K562 (cell line): ENCODE results near the gene IQCE. TPM values are rescaled to one million over a fixed set of nuclear protein-coding genes. Genes with fewer than 3 reads are reported as not detected.

Source experiments
- BCL6 ChIP-seq: fragments of 250-450 bp; sonication (Bioruptor Pico); IDR thresholded peaks from 2 replicates; pipeline ENCODE4 v1.4.0; 2020
- BRD4 ChIP-seq: fragments of 200-600 bp; sonication (generic); IDR thresholded peaks from 2 replicates; pipeline ENCODE4 v1.6.1; 2017; ENCODE audit warnings: inconsistent platforms
- CCNT2 ChIP-seq: IDR thresholded peaks from 2 replicates; pipeline ENCODE4 v1.6.1; 2011; ENCODE audit warnings: borderline replicate concordance, low read depth, mild to moderate bottlenecking, moderate library complexity, mixed read lengths, low read length; ENCODE audit not compliant: insufficient read length; ENCODE audit errors: extremely low read depth
- E2F6 ChIP-seq, 2 experiments: IDR thresholded peaks; 2 replicates each; pipeline ENCODE4 v1.6.1; 2011; ENCODE audit warnings: borderline replicate concordance in 1 of 2, control low read depth in 1 of 2, low read depth in 1 of 2, low read length in 1 of 2, mild to moderate bottlenecking in 1 of 2, mixed read lengths in 1 of 2, moderate library complexity in 1 of 2; ENCODE audit not compliant: insufficient read depth in 1 of 2, insufficient read length in 1 of 2, poor library complexity in 1 of 2, severe bottlenecking in 1 of 2; ENCODE audit errors: extremely low read depth in 1 of 2
- HDAC1 ChIP-seq, 2 experiments: fragments of 450-650 bp; IDR thresholded peaks; 2 replicates each; pipeline ENCODE4 v1.6.1; 2016 to 2017; ENCODE audit warnings: inconsistent platforms in 1 of 2, mild to moderate bottlenecking in 1 of 2, moderate library complexity in 1 of 2
- HDGF ChIP-seq: fragments of 450-650 bp; IDR thresholded peaks from 2 replicates; pipeline ENCODE4 v1.6.1; 2016
- IRF9 ChIP-seq: fragments of 450-650 bp; IDR thresholded peaks from 2 replicates; pipeline ENCODE4 v1.6.1; 2016; ENCODE audit warnings: missing biosample characterization, missing genetic modification characterization
- NFE2L1 ChIP-seq: fragments of 450-650 bp; IDR thresholded peaks from 2 replicates; pipeline ENCODE4 v1.6.1; 2016; ENCODE audit warnings: missing genetic modification characterization, low read depth, mild to moderate bottlenecking, missing compliant biosample characterization, moderate library complexity, borderline replicate concordance
- RBM14 ChIP-seq: fragments of 200-400 bp; formaldehyde crosslinking; IDR thresholded peaks from 2 replicates; pipeline ENCODE4 v1.6.1; 2018; ENCODE audit warnings: low read depth, mild to moderate bottlenecking, low read length, moderate library complexity, borderline replicate concordance; ENCODE audit not compliant: insufficient read depth
- SIX5 ChIP-seq, 2 experiments: IDR thresholded peaks; 2 replicates each; pipeline ENCODE4 v1.6.1; 2011; ENCODE audit warnings: low read length in 2 of 2, borderline replicate concordance in 1 of 2, low read depth in 1 of 2, mild to moderate bottlenecking in 1 of 2, moderate library complexity in 1 of 2; ENCODE audit not compliant: insufficient read depth in 1 of 2
- SRSF3 ChIP-seq: fragments of 200-400 bp; formaldehyde crosslinking; IDR thresholded peaks from 2 replicates; pipeline ENCODE4 v1.6.1; 2016; ENCODE audit warnings: mild to moderate bottlenecking, low read length, moderate library complexity; ENCODE audit not compliant: insufficient read depth
- TFAP4 ChIP-seq: sonication (generic); formaldehyde crosslinking; IDR thresholded peaks from 2 replicates; pipeline ENCODE4 v1.8.0; 2022; ENCODE audit warnings: missing genetic modification reagents, mild to moderate bottlenecking, moderate library complexity, borderline replicate concordance
- VEZF1 ChIP-seq: fragments of 200-800 bp; sonication (Bioruptor generic); IDR thresholded peaks from 2 replicates; pipeline ENCODE4 v1.6.1; 2017; ENCODE audit warnings: missing genetic modification characterization, missing compliant biosample characterization
- ZNF175 ChIP-seq: fragments of 200-800 bp; sonication (Bioruptor generic); IDR thresholded peaks from 2 replicates; pipeline ENCODE4 v1.6.1; 2016; ENCODE audit warnings: low read depth, mild to moderate bottlenecking, missing genetic modification characterization, missing compliant biosample characterization
- ZNF311 ChIP-seq: fragments of 250-450 bp; sonication (Bioruptor Pico); IDR thresholded peaks from 2 replicates; pipeline ENCODE4 v1.4.0; 2020; ENCODE audit warnings: mild to moderate bottlenecking, moderate library complexity
- ZNF408 ChIP-seq: fragments of 250-450 bp; sonication (Bioruptor Pico); IDR thresholded peaks from 2 replicates; pipeline ENCODE4 v1.4.0; 2020; ENCODE audit warnings: low read depth, mild to moderate bottlenecking, moderate library complexity
- ZNF592 ChIP-seq: fragments of 450-650 bp; IDR thresholded peaks from 2 replicates; pipeline ENCODE4 v1.6.1; 2017; ENCODE audit warnings: antibody characterized with exemption, mild to moderate bottlenecking
- polyA plus RNA-seq, 8 experiments: library from polyadenylated mRNA; depleted of rRNA in 4 of 8; stranded (reverse) in 5 of 8; unstranded in 3 of 8; fragments of >200 nt; fragmentation: Nextera tagmentation in 2 of 8; fragmentation: Illumina TruSeq in 1 of 8; extraction: Ambion mirVana in 2 of 8; extraction: Trizol in 1 of 8; gene quantifications; 2 replicates each; pipeline versions ENCODE4 v1.2.1 to v1.2.3, GENCODE V29; 2011 to 2014; ENCODE audit warnings: inconsistent platforms in 1 of 8, missing spikeins in 1 of 8
- total RNA-seq, 7 experiments: library from RNA; depleted of rRNA in 6 of 7; stranded (reverse); fragments of >200 nt in 6 of 7; fragmentation: Illumina TruSeq in 2 of 7; extraction: Trizol in 2 of 7; gene quantifications; 2 replicates each; pipeline versions ENCODE4 v1.2.1 to v1.2.3, GENCODE V29; 2011 to 2021; ENCODE audit warnings: low replicate concordance in 1 of 7

IQCE gene
- total and polyA plus RNA-seq, 9 of the 15 experiments (the other 6 are each of a cell fraction or from before 2014, with no cell fraction given) = 0.18 to 8.5 (median 4.2) TPM

GRCh38 chr7:2558629-2559282, at the start of gene IQCE (continued):
- TF ChIP-seq VEZF1 (CRISPR knock-in tag) = peak; percentile 88
- no peak for TF ChIP-seq SIX5 (IDR thresholded peaks at IDR 0.05; ENCODE audit: borderline replicate concordance in 1 of 2, insufficient read depth in 1 of 2, low read depth in 1 of 2, low read length in 2 of 2)
- no peak for TF ChIP-seq ZNF592
- peak; percentile 57; the same call in 1 of the 2 replicates for TF ChIP-seq ZNF175 (CRISPR knock-in tag)
- no peak for TF ChIP-seq ZNF311 (CRISPR knock-in tag)
- TF ChIP-seq HDAC1 (IDR thresholded peaks at IDR 0.05) = 0 out of 4 replicates have a peak, but pooled peaks of 1 of the 2 experiments have one; percentile 5
- TF ChIP-seq BCL6 (CRISPR knock-in tag) = no peak
- TF ChIP-seq ZNF408 (CRISPR knock-in tag) = peak; percentile 100
- peak; percentile 61 for TF ChIP-seq CCNT2
- no peak for TF ChIP-seq SRSF3
- TF ChIP-seq HDGF = no peak
- no peak for TF ChIP-seq NFE2L1 (tag)
- TF ChIP-seq E2F6 (IDR thresholded peaks at IDR 0.05; ENCODE audit: borderline replicate concordance in 1 of 2, extremely low read depth in 1 of 2, insufficient read depth in 1 of 2, insufficient read length in 1 of 2, low read depth in 1 of 2, low read length in 1 of 2, poor library complexity in 1 of 2, severe bottlenecking in 1 of 2) = peak in 1 of 2 experiments; percentile 60
- no peak for TF ChIP-seq BRD4
- TF ChIP-seq TFAP4 = peak; percentile 71; the same call in 1 of the 2 replicates
- TF ChIP-seq IRF9 = no peak
- peak; percentile 83; the same call in 1 of the 2 replicates for TF ChIP-seq RBM14
